HepG2 (cell line): ENCODE data around the gene KHK. TPM values are rescaled to one million over a fixed set of nuclear protein-coding genes. Genes with fewer than 3 reads are reported as not detected.

Experiments used
- BHLHE40 ChIP-seq: IDR thresholded peaks from 2 replicates; pipeline ENCODE4 v1.6.1; 2011; ENCODE audit warnings: low read length, improper control_type of control experiment
- EP300 ChIP-seq, 3 experiments: sonication (generic) in 1 of 3; formaldehyde crosslinking in 1 of 3; IDR thresholded peaks; 2 replicates each; pipeline versions ENCODE4 v1.5.1 to v1.6.1; 2011 to 2020; ENCODE audit warnings: low read depth in 2 of 3, low read length in 2 of 3, borderline replicate concordance in 1 of 3, improper control_type of control experiment in 1 of 3, mild to moderate bottlenecking in 1 of 3, missing genetic modification reagents in 1 of 3, moderate library complexity in 1 of 3
- HNF1B ChIP-seq: sonication (generic); formaldehyde crosslinking; IDR thresholded peaks from 2 replicates; pipeline ENCODE4 v1.5.1; 2020; ENCODE audit warnings: mild to moderate bottlenecking, moderate library complexity, missing genetic modification reagents
- MEIS2 ChIP-seq: sonication (generic); formaldehyde crosslinking; IDR thresholded peaks from 2 replicates; pipeline ENCODE4 v1.9.0; 2021; ENCODE audit warnings: mild to moderate bottlenecking, missing genetic modification reagents
- MTERF4 ChIP-seq: sonication (generic); formaldehyde crosslinking; IDR thresholded peaks from 2 replicates; pipeline ENCODE4 v1.8.0; 2023; ENCODE audit warnings: mild to moderate bottlenecking, missing genetic modification reagents
- NKX3-1 ChIP-seq: sonication (generic); formaldehyde crosslinking; IDR thresholded peaks from 2 replicates; pipeline ENCODE4 v1.5.0; 2020; ENCODE audit warnings: missing genetic modification reagents
- PAWR ChIP-seq: sonication (generic); formaldehyde crosslinking; IDR thresholded peaks from 2 replicates; pipeline ENCODE4 v1.4.0; 2020; ENCODE audit warnings: missing genetic modification reagents, mild to moderate bottlenecking, borderline replicate concordance
- ZNF232 ChIP-seq: sonication (generic); formaldehyde crosslinking; IDR thresholded peaks from 2 replicates; pipeline ENCODE4 v1.4.0; 2020; ENCODE audit warnings: missing genetic modification reagents, borderline replicate concordance
- ZNF777 ChIP-seq: sonication (generic); formaldehyde crosslinking; IDR thresholded peaks from 2 replicates; pipeline ENCODE4 v1.4.0; 2020; ENCODE audit warnings: missing genetic modification reagents
- polyA plus RNA-seq, 8 experiments: library from polyadenylated mRNA; depleted of rRNA in 3 of 8; stranded (reverse) in 7 of 8; unstranded in 1 of 8; fragments of >200 nt; fragmentation: Illumina TruSeq in 4 of 8; extraction: Trizol in 4 of 8; gene quantifications; 2 replicates each; pipeline versions ENCODE4 v1.2.1 to v1.2.3, GENCODE V29; 2011 to 2016; ENCODE audit warnings: low read depth in 4 of 8, missing spikeins in 1 of 8, mixed read lengths in 1 of 8; ENCODE audit not compliant: insufficient read depth in 1 of 8
- total RNA-seq, 5 experiments: library from RNA; depleted of rRNA; stranded (reverse); fragments of >200 nt; fragmentation: Illumina TruSeq; extraction: Trizol; gene quantifications; 2 replicates each; pipeline ENCODE4 v1.2.3, GENCODE V29; 2016; ENCODE audit warnings: low read depth in 1 of 5
- TF ChIP-seq, protein P1 (sequence below): sonication (generic); formaldehyde crosslinking; IDR thresholded peaks from 2 replicates; pipeline ENCODE4 v1.4.0; 2020; ENCODE audit warnings: mild to moderate bottlenecking, missing genetic modification reagents
- TF ChIP-seq, protein P2 (sequence below), 2 experiments: sonication (generic) in 1 of 2; formaldehyde crosslinking in 1 of 2; IDR thresholded peaks; 2 replicates each; pipeline versions ENCODE4 v1.4.0 to v1.6.1; 2016 to 2020; ENCODE audit warnings: borderline replicate concordance in 1 of 2, low read depth in 1 of 2, mild to moderate bottlenecking in 1 of 2, missing genetic modification reagents in 1 of 2
- TF ChIP-seq, protein P3 (sequence below): sonication (generic); formaldehyde crosslinking; IDR thresholded peaks from 2 replicates; pipeline ENCODE4 v1.5.0; 2020; ENCODE audit warnings: missing genetic modification reagents

Gene KHK
- total and polyA plus RNA-seq, 2 of the 13 experiments (the other 11 are each of a cell fraction or from before 2014, with no cell fraction given) = 40.9 to 99.2 TPM

GRCh38 chr2:27093430-27094352 lies 7.1 kb downstream of the KHK start (continued):
- TF ChIP-seq, protein P1, sequence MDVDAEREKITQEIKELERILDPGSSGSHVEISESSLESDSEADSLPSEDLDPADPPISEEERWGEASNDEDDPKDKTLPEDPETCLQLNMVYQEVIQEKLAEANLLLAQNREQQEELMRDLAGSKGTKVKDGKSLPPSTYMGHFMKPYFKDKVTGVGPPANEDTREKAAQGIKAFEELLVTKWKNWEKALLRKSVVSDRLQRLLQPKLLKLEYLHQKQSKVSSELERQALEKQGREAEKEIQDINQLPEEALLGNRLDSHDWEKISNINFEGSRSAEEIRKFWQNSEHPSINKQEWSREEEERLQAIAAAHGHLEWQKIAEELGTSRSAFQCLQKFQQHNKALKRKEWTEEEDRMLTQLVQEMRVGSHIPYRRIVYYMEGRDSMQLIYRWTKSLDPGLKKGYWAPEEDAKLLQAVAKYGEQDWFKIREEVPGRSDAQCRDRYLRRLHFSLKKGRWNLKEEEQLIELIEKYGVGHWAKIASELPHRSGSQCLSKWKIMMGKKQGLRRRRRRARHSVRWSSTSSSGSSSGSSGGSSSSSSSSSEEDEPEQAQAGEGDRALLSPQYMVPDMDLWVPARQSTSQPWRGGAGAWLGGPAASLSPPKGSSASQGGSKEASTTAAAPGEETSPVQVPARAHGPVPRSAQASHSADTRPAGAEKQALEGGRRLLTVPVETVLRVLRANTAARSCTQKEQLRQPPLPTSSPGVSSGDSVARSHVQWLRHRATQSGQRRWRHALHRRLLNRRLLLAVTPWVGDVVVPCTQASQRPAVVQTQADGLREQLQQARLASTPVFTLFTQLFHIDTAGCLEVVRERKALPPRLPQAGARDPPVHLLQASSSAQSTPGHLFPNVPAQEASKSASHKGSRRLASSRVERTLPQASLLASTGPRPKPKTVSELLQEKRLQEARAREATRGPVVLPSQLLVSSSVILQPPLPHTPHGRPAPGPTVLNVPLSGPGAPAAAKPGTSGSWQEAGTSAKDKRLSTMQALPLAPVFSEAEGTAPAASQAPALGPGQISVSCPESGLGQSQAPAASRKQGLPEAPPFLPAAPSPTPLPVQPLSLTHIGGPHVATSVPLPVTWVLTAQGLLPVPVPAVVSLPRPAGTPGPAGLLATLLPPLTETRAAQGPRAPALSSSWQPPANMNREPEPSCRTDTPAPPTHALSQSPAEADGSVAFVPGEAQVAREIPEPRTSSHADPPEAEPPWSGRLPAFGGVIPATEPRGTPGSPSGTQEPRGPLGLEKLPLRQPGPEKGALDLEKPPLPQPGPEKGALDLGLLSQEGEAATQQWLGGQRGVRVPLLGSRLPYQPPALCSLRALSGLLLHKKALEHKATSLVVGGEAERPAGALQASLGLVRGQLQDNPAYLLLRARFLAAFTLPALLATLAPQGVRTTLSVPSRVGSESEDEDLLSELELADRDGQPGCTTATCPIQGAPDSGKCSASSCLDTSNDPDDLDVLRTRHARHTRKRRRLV (CRISPR knock-in tag) = no peak
- TF ChIP-seq ZNF232 (CRISPR knock-in tag) (0 out of 2 replicates have a peak, but pooled peaks have one; percentile 22), HNF1B (CRISPR knock-in tag) (peak; percentile 100), MTERF4 (CRISPR knock-in tag) (peak; percentile 26; the same call in 1 of the 2 replicates), EP300 (IDR thresholded peaks at IDR 0.05; ENCODE audit: low read depth in 2 of 2, low read length in 2 of 2) (peak in 1 of 2 experiments; percentile 74; a peak in 2 of 4 replicates), EP300 (CRISPR knock-in tag; IDR thresholded peaks at IDR 0.05; ENCODE audit: borderline replicate concordance) (no peak; the same call in 1 of the 2 replicates), MEIS2 (CRISPR knock-in tag) (no peak; the same call in 1 of the 2 replicates), PAWR (CRISPR knock-in tag) (0 out of 2 replicates have a peak, but pooled peaks have one; percentile 88), BHLHE40 (no peak), ZNF777 (CRISPR knock-in tag) (no peak), NKX3-1 (no peak)
- TF ChIP-seq, protein P2, sequence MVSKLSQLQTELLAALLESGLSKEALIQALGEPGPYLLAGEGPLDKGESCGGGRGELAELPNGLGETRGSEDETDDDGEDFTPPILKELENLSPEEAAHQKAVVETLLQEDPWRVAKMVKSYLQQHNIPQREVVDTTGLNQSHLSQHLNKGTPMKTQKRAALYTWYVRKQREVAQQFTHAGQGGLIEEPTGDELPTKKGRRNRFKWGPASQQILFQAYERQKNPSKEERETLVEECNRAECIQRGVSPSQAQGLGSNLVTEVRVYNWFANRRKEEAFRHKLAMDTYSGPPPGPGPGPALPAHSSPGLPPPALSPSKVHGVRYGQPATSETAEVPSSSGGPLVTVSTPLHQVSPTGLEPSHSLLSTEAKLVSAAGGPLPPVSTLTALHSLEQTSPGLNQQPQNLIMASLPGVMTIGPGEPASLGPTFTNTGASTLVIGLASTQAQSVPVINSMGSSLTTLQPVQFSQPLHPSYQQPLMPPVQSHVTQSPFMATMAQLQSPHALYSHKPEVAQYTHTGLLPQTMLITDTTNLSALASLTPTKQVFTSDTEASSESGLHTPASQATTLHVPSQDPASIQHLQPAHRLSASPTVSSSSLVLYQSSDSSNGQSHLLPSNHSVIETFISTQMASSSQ (IDR thresholded peaks at IDR 0.05; ENCODE audit: low read depth) = peak; percentile 100
- TF ChIP-seq, protein P2 (CRISPR knock-in tag; IDR thresholded peaks at IDR 0.05; ENCODE audit: borderline replicate concordance) = peak; percentile 99
- TF ChIP-seq, protein P3, sequence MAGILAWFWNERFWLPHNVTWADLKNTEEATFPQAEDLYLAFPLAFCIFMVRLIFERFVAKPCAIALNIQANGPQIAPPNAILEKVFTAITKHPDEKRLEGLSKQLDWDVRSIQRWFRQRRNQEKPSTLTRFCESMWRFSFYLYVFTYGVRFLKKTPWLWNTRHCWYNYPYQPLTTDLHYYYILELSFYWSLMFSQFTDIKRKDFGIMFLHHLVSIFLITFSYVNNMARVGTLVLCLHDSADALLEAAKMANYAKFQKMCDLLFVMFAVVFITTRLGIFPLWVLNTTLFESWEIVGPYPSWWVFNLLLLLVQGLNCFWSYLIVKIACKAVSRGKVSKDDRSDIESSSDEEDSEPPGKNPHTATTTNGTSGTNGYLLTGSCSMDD (CRISPR knock-in tag) = no peak
